Fibroblast of peridontal ligament (primary cell): ENCODE data around the gene C2orf42.
"Not testable (repeated sequence)": the region's sequence is repeated elsewhere in the genome, so short reads cannot be mapped to it uniquely, and the experiment has no call there.

Experiments
- DNase-seq: peaks from one replicate; pipeline ENCODE4 v3.0.0-alpha.2; 2010; ENCODE audit errors: extremely low read depth

Gene C2orf42

GRCh38 chr2:70132244-70133126, 58.3 kb downstream of the C2orf42 start:
- peak; percentile 80 for DNase-seq

GRCh38 chr2:70131344-70132143, 59.3 kb downstream of the C2orf42 start:
- DNase-seq = not testable (repeated sequence)

GRCh38 chr2:70128005-70128404, 62.8 kb downstream of the C2orf42 start:
- no peak for DNase-seq

GRCh38 chr2:70126413-70126812, 64.4 kb downstream of the C2orf42 start:
- DNase-seq = no peak

DNA sequence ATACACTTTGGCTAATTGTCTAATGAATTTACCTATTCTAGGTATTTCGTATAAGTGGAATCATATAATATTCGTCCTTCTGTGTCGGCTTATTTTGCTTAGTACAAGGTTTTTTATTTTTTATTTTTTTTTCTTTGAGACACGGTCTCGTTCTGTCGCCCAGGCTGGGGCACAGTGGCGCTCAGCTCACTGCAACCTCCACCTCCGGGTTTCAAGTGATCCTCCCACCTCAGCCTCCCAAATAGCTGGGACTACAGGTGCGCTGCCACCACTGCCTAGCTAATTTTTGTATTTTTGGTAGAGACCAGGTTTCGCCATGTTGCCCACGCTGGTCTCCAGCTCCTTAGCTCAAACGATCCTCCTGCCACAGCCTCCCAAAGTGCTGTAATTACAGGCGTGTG, 65.3 kb downstream of the C2orf42 start:
- DNase-seq = no peak

- DNase-seq = peak; percentile 57
Observed at GRCh38 chr2:70124983-70125480, 65.8 kb downstream of the C2orf42 start.

- DNase-seq = no peak
Observed at GRCh38 chr2:70123829-70124116, 67.0 kb downstream of the C2orf42 start.

DNA sequence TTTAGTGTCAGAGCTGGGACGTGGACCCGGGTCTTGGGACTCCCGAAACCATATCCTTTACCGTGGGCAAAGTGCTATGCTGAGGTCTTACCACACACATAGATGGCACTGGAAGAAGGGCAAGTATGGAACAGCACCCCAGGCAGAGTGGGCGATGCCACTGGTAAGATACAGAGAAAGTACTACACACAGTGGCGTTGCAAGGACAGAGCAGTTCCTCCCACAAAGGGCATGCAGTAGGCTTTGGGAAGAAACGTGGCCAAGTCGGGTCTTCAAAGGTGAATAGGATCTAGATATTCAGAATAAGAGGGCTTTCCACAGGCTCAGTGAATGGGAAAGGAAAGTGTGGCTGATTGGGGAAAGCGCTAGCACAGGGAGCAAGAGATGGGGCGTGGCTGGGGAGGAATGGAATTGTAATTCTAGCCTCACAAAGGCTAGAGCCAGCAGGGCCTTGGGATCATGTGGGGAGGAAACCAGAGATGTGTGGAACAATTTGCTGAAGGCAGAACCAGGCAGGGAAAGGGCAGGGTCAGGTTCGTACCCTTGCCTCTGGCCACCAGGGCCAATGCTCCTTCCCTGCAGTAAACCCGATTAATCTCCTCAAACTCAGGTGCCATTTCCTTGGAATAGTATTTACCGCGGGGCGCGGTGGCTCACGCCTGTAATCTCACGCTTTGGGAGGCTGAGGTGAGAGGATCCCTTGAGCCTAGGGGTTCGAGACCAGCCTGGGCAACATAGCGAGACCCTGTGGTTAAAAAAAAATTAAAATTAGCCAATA, 67.6 kb downstream of the C2orf42 start:
- peak; percentile 84 for DNase-seq

DNA sequence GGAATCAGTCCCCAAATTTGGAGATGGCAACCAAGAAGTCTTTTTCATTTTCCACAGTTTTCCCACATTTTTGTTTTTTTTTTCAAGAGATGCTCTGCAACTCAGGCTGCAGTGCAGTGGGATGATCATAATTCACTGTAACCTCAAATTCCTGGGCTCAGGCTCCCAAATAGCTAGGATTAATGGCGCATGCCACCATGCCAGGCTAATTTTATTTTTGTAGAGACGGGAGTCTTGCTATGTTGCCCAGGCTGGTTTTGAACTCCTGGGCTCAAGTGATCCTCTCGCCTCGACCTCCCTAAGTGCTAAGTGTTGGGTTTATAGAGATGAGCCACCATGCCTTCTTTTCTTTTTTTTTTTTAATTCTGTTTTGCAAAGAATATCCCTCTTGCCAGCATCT, 68.3 kb downstream of the C2orf42 start:
- no peak for DNase-seq

DNA sequence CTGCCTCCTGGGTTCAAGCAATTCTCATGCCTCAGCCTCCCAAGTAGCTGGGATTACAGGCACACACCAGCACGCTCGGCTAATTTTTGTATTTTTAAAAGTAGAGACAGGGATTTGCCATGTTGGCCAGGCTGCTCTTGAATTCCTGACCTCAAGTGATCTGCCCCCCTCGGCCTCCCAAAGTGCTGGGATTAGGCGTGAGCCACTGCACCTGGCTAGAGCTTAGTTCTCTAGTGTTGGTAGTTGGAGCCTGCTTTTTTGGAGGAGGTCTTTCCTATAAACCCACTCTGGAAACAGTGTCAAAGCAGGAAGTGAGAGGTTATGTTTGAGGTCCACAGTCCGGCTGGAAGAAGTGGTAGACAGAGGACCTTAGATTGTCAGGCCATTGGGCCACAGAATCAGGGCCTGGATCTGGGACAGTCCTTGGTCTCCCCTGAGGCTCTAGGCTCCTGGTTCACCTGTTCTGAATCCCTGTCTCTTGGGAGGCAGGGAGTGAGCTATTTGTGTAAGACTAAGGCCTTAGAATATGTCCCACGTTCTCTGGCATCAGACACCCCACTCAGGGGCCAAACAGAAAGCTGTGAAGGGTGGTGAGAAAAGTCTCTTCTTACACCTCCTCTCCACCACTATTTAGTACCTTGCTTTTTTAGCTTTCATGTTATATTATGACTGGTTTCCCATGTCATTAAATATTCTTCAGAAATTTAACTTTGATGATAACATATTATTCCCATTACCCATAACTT, 69.0 kb downstream of the C2orf42 start:
- no peak for DNase-seq

DNA sequence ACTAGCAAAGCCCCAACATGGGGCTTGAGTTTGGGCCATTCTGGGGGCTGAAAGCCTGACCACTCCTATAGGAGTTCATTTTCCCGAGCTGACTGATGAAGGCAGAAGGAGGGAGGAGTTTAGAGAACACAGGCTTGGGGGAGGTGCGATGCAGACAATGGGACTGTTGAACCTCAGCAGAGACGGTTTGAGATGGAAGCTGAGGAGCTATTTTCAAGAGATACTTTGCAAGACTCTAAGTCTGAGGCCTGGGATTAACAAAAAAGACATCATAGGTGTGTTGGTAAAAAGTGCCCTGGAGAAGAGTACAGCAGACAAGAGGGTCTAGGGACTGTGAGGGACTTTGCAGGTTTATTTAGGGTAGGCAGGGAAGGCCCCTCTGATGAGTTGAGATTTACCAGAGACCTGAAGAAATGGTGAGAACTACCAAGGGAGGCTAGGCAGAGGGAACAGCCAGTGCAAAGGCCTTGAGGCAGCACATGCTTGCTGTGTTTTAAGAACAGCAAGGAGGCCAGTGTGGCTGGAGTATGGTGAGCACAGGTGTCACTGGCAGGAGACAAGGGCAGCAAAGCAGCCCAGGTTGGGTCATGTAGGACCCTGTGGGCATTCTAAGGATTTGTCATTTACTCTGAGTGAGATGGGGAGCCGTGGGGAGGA, 71.9 kb downstream of the C2orf42 start:
- no peak for DNase-seq

- DNase-seq = no peak
Observed at GRCh38 chr2:70116936-70117552, 73.8 kb downstream of the C2orf42 start.

DNA sequence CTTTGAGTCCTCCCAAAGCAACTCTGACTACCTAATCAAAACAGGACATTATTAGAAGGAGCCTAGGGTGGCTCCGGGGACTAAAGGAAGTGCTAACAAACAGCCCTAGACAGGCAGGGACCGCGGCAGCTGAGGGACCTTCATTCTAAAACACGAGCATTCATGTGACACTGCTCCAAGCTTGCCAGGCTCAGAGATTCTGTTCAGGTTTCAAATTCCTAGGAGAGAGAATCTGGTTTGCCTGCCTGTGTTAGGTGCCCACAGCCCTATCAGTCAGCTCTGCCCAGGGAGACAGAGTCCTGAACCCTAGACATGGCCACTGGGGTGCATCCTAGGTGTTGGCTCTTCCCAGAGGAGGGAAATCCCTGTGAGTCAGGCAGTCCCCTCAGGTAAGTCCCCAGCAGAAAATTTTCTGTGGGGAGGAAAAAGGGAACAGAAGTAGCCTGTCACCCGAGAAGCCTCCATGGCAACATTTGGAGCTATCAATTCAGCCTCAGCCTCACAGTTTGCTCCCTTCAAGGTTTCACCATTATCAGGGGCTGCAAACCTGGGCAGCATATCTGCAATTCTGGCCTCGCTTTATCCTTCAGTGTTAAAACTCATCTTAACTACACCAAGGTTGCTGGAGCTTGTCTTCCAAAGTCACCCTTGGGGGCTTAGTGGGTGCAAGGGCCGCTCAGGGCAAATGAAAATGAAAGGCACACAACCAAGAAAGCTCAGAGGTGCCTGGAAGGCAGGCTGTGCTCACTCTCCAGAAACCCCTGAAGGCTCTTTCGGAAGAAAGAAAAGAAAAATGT, 75.0 kb downstream of the C2orf42 start:
- DNase-seq = no peak

DNA sequence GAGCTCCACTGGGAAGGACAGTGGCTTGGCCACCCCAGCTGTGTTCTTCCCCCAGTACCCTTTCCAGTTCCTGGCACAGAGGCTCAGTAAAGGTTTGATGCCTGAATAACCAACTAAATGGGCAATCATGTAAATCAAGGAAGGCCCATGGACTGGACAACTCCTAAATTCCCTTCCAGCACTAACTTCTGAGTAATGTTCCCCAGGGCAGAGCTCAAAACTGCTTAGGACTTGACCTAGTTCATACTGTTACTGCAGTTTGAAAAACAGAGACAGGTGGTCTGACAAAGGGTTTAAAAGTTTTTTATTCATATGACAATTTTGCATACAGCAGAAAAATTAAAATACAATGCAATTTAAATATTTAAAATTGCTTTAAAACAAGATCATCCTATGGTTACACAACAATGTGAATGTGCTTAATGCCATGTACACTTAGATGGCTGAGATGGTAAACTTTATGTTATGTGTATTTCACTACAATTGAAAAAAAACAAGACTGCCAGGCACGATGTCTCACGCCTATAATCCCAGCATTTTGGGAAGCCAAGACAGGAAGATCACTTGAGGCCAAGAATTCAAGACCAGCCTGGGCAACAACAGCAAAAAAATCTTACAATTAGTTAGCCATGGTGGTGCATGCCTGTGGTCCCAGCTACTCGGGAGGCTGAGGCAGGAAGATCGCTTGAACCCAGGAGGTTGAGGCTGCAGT, 77.3 kb downstream of the C2orf42 start:
- no peak for DNase-seq

DNA sequence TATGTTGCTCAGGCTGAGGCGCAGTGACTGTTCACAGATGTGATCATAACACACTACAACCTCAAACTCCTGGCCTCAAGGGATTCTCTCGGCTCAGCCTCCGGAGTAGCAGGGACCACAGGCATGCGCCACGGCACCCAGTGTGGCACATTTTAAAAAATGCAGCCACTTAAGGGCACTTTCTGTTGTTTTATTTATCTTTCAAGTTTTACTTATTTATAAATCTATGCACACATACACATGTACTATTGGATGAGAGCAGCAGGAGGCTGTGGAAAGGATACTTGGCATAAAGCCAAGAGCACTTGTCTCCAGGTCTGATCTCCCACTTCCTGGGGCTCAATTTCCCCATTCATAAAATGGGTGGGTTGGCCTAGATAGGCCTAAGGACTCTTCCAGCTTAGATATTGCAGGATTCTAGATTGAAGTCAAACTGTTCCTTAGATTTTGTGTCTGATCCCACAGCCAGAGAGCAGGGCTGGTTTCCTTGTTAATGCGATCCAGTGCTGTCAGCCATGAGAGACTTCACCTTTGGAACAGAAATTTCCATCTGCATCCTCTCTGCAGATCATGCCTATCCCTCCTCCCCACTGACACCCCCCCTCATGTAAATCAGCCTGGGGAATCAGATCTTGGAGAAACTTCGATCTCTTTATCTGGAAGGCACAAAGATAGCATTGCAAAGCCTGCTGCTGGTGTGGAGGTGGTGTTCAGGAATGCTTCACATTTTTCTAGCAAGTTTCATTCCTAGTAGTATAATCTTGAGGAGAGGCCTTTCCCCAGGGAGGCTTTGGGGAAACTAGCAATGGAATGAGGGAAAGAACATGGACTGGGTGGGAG, 78.8 kb downstream of the C2orf42 start:
- peak; percentile 77 for DNase-seq

- DNase-seq = not testable (repeated sequence)
Observed at GRCh38 chr2:70110397-70110796, 80.4 kb downstream of the C2orf42 start.

DNA sequence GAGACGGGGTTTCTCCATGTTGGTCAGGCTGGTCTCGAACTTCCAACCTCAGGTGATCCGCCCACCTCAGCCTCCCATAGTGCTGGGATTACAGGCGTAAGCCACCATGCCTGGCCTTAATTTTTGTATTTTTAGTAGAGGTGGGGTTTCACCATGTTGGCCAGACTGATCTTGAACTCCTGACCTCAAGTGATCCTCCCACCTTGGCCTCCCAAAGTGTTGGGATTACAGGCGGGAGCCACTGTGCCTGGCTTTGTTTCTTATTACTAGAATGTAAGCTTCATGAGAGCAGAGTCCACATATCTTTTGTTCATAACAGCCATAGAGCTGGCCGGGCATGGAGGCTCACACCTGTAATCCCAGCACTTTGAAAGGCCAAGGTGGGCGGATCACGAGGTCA, 84.7 kb downstream of the C2orf42 start:
- DNase-seq = not testable (repeated sequence)
